ENCODE measurements around the gene C11orf54.
"Not testable (repeated sequence)": the region's sequence is repeated elsewhere in the genome, so short reads cannot be mapped to it uniquely, and the experiment has no call there.

Gene C11orf54

DNA sequence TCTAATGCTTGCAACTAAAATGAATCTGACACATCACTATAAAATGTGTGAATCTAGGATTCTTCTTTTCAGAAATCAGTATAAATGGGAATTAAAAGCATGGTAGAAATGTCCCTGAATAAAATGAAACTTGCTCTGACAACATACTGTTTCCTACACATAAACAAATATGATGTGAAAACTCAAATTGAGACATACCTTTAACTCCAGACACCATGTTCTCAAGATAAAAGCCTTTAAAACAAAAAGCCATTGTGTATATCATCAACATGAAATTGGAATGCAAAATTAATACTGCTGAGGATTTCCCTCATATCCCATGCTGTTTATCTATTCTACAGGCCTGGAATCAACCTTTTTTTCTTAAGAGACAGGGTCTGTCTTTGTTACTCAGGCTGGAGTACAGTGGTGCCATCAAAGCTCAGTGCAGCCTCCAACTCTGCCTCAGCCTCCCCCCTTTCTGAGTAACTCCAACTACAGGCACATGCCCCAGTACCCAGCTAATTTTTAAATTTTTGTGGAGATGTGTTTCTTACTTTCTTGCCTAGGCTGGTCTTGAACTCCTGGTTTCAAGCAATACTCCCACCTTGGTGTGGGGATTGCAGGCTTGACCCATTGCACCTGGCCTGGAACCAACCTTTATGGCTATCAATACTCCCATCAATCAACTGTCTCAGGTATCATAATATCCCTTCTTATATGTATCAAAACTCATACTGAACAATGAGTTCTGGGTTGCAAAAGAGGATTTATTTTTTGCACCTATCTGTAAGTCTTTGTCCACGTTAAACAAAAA, 6.8 kb upstream of the C11orf54 start:
- DNase-seq (ENCODE audit: low read depth in 2 of 2) = no peak

DNA sequence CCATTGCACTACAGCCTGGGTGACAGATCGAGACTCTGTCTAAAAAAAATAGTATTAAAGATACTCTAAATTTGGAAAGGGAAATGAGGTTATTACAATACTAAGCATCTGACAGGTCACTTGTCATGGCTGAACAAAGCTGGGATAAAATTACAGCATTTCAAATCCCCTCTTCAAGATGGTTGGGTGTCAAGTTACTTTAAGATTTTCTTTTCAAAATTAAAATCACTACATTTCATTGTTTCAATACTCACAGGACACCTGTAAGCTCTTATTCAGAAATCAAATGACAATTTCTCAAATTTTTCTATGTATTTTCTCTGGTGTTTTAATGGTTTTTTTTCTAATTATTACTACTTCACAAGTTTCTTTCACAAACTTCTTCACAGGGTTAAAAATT, 5.8 kb upstream of the C11orf54 start:
- DNase-seq (ENCODE audit: low read depth in 2 of 2) = no peak

DNA sequence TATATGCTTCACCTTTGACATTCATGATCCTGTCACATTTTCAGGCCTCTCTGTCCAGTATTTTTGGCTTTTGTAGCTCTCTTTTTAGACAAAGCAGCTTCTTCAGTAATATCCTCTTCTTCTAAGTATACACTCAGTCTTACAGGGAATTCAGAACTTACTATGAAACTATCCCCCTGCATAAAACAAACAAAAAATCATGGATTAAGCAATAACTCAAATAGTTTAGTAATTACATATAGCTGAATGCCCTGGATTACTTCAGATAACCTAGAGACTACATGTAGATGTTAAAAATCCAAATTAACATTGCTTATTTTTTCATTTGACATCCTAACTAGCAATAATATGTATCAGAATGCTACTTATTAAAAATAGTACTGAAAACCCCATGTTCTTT, 5.3 kb upstream of the C11orf54 start:
- no peak for DNase-seq (ENCODE audit: low read depth in 2 of 2)

DNA sequence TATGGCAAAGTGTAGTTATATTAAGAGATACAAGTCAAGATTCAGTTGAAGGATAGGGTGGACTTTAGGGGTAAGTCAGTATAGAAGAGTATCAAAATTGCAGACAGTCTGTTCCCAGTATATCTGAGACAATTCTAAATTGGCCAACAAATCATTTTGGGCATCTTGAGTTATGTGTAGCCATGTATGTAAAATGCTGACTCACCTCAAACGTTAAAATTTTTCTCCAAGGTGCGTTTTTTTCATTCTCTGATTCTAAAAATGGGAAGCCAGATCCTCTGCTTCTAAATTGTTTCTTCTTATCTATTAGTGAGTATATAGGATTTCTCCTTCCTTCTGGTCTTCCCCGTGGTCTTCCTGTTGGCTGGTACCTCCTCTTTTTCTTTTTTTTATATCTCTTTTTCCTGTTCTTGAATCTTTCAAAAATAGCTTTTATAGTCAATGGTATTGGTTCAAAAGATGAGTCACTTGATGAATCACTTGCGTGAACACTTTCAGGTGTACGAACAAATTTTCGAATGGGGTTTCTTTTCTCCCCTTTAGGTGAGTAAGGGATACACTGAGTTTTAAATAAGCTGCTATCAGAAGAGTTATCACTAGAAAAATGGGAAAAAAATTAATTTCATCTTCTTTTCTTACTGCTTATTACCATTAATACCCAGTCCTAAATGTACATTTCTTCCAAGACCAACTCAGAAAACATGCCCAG, 3.4 kb upstream of the C11orf54 start:
- DNase-seq (ENCODE audit: low read depth in 2 of 2) = no peak

DNA sequence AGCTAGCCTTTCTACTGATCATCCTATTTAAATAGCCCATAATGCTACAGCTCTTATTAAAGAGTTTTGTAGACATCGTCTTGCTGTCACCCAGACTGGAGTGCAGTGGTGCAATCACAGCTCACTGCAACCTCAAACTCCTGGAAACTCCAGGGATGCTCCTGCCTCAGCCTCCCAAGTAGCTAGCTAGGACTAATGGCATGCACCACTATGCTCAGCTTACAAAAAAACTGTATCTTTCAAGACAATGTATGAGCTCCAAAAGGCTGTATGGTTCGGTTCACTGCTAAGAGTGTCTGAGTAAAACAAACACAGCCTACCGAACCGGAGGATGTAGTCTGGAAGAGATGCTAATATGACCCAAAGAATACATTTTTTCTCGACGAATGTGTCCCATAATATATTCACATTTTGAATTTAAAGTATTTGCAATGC, 2.8 kb upstream of the C11orf54 start:
- no peak for DNase-seq (ENCODE audit: low read depth in 2 of 2)

DNA sequence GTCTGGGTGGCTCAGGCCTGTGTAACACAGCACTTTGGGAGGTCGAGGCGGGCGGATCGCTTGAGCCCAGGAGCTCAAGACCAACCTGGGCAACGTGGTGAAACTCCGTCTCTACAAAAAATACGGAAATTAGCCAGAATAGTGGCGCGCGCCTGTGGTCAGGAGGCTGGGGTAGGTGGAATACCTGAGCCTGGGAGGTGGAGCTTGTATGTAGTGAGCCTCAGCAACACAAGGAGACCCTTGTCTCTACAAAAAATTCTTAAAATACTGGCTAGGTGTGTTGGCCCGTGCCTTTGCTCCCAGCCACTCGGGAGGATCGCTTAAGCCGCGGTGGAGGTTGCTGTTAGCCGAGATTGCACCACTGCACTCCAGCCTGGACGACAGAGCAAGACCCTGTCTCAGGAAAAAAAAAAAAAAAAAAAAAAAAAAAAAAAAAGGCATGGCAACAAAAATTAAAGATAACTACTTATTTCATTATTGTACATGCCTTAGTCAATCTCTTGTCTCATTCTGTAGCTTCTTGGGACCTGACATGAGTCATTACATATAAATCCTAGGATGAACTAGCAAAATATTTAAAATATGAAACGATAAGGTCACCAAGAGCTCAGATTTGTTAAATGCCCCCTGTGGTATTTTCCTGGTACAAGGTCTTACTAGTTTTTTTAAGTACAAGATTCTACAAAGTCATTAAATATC, 1.3 kb upstream of the C11orf54 start:
- DNase-seq (ENCODE audit: low read depth in 2 of 2) = no peak

DNA sequence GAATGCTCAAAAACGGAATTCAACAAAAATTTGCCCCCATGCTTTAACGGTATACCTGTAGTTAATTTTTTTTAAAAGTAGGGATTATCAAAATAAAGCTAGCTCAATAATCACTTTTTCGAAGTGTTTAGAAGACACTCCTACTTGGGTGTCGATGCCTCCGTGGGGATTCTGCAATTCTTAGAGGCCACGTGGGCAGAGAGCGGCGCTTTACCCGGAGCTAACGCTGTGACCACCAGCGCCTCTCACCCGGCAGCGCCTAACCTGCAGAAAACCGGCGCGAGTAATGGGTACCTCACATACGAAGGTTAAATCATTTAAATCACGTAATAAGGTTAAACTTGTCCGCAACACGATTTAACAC, 760 bp upstream of the C11orf54 start:
- peak in 1 of 2 donors; percentile 31 for DNase-seq (ENCODE audit: low read depth in 2 of 2)

DNA sequence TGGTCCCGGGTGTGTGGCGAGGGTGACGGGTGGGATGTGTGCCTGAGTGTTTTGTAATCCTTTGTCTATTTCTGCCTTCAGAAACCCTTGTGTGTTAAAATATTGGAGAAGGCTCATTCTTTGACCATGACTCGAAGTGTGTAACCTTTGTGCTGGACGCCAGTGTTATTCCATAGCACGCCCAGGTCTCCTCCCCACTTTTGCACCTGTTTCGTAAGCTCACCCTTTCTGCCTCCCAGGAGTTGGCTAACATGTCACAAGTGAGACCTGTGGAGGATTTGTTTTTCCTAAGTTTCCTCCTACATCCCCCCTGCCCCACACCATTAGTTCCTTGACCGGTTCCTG, 382 bp downstream of the C11orf54 start:
- DNase-seq (ENCODE audit: low read depth in 2 of 2) = no peak

DNA sequence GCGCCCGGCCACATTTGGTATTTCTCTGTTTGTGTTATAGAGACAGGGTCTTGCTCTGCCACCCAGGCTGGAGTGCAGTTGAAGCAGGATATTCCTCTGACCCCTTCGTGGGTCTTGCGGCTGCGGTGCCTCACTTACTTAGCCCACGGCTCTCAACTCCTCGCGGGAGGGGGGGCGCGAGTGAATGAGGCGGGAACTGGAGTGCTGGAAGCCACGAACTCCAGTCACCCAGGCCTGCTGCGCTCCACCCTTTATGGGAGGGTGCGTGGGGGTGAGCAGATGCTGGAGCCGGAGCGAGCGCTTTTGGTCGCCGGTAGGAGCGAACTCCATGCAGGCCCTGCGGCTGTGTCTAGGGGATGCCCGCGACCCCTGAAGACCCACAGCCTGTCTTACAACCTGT, 1.8 kb downstream of the C11orf54 start:
- DNase-seq (ENCODE audit: low read depth in 2 of 2) = no peak

DNA sequence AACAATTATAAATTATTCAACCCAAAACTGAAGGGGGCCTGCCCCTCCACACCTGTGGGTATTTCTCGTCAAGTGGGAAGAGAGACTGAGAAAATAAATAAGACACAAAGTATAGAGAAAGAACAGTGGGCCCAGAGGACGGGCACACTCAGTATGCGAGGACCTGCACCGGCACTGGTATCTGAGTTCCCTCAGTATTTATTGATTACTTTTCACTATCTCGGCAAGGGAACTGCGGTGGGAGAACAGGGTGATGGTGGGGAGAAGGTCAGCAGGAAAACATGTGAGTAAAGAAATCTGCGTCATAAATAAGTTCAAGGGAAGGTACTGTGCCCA, 3.2 kb downstream of the C11orf54 start:
- DNase-seq (ENCODE audit: low read depth in 2 of 2) = no peak

DNA sequence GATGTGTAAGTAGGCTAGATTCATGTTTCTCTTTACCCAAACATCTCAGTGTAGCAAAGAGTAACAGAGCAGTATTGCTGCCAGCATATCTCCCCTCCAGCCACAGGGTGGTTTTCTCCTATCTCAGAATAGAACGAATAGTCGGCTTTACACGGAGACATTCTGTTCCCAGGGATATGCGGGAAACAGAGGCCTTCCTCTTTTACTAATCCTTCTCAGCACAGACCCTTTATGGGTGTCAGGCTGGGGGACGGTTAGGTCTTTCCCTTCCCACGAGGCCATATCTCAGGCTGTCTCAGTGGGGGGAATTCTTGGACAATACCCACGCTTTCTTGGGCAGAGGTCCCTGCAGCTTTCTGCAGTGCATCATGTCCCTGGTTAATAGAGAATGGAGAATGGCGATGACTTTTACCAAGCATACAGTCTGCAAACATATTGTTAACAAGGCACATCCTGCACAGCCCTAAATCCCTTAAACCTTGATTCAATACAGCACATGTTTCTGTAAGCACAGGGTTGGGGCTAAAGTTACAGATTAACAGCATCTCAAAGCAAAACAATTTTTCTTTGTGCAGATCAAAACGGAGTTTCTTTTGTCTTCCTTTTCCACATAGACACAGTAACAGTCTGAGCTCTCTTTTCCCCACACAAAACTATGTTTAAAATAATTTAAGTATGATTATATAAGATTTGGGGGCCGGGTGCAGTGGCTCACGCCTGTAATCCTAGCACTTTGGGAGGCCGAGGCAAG, 3.7 kb downstream of the C11orf54 start:
- DNase-seq (ENCODE audit: low read depth in 2 of 2) = not testable (repeated sequence)

DNA sequence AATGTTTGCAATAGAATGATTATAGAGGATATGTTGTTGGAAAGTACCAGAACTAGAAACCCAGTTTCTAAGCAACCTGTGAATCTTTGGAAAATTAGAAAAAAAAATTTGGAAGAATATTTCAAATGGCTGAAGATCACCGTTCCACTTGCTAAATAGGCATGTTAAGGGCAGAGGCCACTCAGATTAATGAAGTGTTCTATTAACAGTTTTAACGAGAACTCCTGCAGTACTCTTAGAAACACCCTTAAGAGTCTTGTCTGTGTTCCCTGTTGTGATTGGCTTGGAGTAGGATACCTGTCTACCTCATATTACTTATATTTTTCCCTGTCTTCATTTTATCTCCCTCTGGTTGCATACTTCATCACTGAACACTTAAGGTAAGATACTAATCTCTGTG, 4.6 kb downstream of the C11orf54 start:
- no peak for DNase-seq (ENCODE audit: low read depth in 2 of 2)

DNA sequence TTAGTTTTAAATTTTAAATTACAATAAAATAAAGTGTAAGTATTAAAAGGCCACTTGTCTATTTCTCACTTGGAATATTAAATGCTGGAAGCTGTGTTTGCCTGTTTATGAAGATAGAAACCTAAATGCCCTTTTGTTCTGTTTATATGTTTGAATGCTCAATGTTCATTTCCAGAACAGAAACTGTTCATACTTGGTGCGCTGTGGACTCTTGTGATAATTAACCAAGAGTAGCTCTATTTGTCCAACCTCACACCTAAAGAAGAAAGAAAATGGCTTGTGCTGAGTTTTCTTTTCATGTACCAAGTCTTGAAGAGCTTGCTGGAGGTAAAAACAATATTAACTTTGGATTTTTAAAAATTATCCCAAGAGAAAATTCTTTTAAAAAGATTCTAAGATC, 5.7 kb downstream of the C11orf54 start:
- no peak for DNase-seq (ENCODE audit: low read depth in 2 of 2)

DNA sequence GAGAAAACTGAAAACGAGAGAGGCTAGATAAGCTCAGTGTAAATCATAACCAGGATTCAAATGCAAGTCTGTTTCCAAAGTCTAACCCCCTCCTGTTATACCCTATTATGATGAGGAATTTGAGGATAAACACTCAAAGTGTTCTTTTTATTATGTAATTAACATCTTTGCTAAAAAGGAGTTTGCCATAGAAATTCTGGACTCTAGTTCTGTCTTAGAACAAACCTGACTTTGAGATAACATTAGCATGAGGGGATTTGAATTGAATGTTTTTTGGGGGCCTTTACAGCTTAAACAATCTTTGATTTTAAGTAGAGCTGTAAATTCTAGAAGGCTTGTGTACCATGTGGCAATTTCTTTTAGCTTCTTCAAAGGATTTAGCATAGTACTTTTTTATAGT, 9.5 kb downstream of the C11orf54 start:
- no peak for DNase-seq (ENCODE audit: low read depth in 2 of 2)

DNA sequence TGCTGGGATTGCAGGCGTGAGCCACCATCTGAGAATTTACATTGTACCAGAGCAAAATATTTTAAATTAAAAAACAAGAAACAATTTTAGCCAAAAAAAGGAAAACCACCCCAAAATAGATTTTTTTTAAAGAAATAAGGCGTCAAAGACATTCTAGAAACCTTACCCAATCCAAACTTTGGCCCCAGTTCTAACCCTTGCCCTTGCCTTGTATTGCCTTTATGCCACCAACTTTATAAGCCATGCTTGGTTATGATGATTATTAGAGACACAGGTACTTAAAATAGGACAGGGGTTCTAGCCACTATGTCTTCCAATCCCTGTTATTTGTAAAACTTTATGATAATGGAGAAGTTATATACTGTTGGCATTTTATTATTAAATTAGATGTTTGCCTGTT, 11.8 kb downstream of the C11orf54 start:
- DNase-seq (ENCODE audit: low read depth in 2 of 2) = no peak

DNA sequence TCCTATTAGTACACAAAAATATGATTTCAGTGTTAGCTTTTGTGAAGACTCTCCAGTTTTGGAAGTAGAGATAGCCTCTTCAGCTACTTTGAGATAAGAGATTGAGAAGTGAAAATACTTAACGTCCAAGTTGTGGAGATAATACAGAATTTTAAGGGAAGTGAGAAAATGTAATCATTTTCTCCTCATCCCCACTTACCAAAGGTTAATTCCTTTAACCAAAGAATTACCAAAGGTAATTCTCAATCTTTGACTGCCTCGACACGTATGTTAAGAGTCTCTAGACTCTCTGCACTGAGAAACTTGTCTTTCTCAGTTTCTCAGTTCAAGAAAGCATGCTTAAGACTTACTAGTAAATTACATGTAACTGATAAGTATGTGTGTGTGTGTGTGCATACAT, 15.3 kb downstream of the C11orf54 start:
- DNase-seq (ENCODE audit: low read depth in 2 of 2) = no peak

DNA sequence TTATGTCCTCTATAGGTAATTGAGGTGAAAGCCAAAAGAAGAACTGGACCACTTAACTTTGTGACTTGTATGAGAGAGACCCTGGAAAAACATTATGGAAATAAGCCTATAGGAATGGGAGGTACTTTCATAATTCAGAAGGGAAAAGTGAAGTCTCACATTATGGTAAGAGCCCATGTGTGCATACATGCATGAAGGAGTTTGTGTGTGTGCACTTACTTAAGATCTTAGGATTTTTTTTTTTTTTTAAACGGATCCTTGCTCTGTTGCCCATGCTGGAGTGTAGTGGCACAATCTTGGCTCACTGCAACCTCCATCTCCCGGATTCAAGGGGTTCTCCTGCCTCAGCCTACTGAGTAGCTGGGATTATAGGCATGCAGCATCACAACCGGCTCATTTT, 15.8 kb downstream of the C11orf54 start:
- no peak for DNase-seq (ENCODE audit: low read depth in 2 of 2)

DNA sequence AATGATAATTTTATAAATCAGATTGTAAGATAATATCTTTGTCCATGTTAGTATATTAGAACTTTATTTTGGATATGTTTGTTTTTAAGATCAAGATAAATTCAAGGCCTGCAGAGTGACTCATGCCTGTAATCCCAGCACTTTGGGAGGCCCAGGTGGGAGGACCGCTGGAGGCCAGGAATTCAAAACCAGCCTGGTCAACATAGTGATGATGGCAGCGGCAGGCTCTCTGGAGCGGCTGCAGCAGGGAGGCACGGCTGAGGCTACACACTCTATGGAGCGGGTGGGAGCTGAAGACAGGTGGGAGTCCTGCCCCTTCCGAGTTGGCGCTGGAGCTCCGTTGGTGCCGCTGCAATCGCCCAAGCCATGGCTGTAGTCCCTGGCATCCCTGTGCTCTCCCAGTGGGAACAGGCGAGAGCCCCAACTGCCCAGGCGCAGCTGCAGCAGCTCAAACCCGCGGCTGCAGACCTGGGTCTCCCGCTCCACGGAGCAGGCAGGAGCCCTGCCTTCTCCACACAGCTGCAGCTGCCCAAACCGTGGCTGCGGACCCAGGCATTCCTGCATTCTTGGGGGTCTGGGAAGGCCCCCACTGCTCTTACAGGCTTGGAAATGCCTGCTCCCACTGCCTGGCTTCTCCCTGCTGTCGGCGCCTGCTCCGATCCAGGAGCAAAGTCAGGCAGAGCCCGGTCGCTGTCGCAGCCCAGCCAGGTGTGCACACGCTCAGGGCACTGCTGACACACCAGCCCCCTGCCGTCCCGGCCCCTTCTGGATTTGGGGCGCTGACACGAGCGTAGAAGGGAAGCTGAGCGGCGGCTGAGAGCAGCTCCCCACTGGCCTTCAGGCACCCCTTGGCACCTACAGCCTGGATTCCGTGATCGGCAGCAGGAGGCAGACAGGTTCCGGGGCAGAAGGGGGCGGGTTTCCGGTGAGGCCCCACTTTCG, 16.7 kb downstream of the C11orf54 start:
- DNase-seq (ENCODE audit: low read depth in 2 of 2) = no peak

DNA sequence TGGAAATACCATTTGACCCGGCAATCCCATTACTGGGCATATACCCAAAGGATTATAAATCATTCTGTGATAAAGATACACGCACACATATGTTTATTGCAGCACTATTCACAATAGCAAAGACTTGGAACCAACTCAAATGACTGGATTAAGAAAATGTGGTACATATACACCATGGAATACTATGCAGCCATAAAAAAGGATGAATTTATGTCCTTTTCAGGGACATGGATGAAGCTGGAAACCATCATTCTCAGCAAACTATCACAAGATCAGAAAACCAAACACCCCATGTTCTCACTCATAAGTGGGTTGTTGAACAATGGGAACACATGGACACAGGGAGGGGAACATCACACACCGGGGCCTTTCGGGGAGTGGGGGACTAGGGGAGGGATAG, 17.7 kb downstream of the C11orf54 start:
- not testable (repeated sequence) for DNase-seq (ENCODE audit: low read depth in 2 of 2)

DNA sequence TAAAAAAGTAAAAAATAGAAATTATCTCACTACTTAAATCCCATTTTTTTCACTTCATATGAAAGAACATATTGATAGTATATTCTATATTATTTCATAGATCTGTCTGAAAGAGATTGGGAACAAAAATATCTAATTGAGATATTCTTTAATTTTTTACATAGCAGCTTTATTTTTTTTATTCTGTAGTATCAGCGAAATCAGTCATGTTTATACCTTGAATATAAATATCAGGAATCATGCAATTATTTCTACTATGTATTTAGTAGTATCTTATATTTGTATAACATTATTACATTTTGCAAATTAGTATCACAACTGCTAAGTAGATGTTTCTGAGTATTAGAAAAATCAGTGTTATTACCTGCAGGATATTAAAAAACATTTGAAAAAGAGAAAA, 20.4 kb downstream of the C11orf54 start:
- no peak for DNase-seq (ENCODE audit: low read depth in 2 of 2)

DNA sequence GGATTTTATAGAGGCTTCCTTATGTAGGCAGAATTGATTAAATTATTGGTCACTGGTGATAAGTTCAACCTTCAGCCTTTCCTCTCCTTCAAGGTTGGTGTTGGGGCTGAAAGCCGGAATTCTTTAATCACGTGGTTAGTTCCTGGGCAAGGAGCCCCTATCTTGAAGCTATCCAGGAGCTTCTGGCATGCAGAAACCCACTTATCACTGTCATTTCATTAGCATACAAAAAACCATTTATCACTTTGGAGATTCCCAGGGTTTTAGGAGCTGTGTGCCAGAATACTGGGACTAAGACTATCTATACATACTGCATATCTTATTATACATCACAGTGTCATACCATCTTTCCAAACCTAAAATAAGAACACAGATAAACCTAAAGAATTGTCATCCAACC, 24.1 kb downstream of the C11orf54 start:
- no peak for DNase-seq (ENCODE audit: low read depth in 2 of 2)

Data from stimulated activated CD4-positive, alpha-beta T cell treated with anti-CD3 and anti-CD28 coated beads, Interleukin-1b, Interleukin-23, amount 100 ng/mL, for 1 hour (primary cell).